HG02973 (cell line): ENCODE data around the gene ACAT2.
"Not testable (repeated sequence)": the region's sequence is repeated elsewhere in the genome, so short reads cannot be mapped to it uniquely, and the experiment has no call there.

Experiments
- ATAC-seq: cut with Tn5 transposase; IDR thresholded peaks from one replicate; pipeline ENCODE4 v1.9.1; 2021; ENCODE audit warnings: moderate library complexity; ENCODE audit not compliant: unreplicated experiment

Gene ACAT2

GRCh38 chr6:159806021-159806458, 44.2 kb downstream of the ACAT2 start:
- ATAC-seq, result no peak

- ATAC-seq, result no peak
Observed at GRCh38 chr6:159807150-159807858, 45.5 kb downstream of the ACAT2 start.

GRCh38 chr6:159808647-159809046, 46.8 kb downstream of the ACAT2 start:
- no peak for ATAC-seq

- no peak for ATAC-seq
Observed at GRCh38 chr6:159809149-159809548, 47.3 kb downstream of the ACAT2 start.

- no peak for ATAC-seq
Observed at GRCh38 chr6:159813781-159814180, 51.9 kb downstream of the ACAT2 start.

GRCh38 chr6:159815410-159815809, 53.6 kb downstream of the ACAT2 start:
- ATAC-seq, result no peak

GRCh38 chr6:159816775-159817174, 54.9 kb downstream of the ACAT2 start:
- ATAC-seq, result not testable (repeated sequence)

- ATAC-seq, result no peak
Observed at GRCh38 chr6:159817951-159818739, 56.3 kb downstream of the ACAT2 start.

GRCh38 chr6:159819098-159819497, 57.3 kb downstream of the ACAT2 start:
- no peak for ATAC-seq

GRCh38 chr6:159819932-159820640, 58.2 kb downstream of the ACAT2 start:
- ATAC-seq, result peak; percentile 67

- ATAC-seq, result no peak
Observed at GRCh38 chr6:159821122-159821521, 59.3 kb downstream of the ACAT2 start.

GRCh38 chr6:159821726-159822125, 59.9 kb downstream of the ACAT2 start:
- no peak for ATAC-seq

- no peak for ATAC-seq
Observed at GRCh38 chr6:159823953-159824352, 62.1 kb downstream of the ACAT2 start.

GRCh38 chr6:159824690-159825089, 62.8 kb downstream of the ACAT2 start:
- not testable (repeated sequence) for ATAC-seq

- no peak for ATAC-seq
Observed at GRCh38 chr6:159826004-159826403, 64.2 kb downstream of the ACAT2 start.

GRCh38 chr6:159826968-159827647, 65.3 kb downstream of the ACAT2 start:
- no peak for ATAC-seq

- ATAC-seq, result no peak
Observed at GRCh38 chr6:159828074-159828473, 66.2 kb downstream of the ACAT2 start.
